ENCODE measurements around the gene MS4A18. TPM values are rescaled to one million over a fixed set of nuclear protein-coding genes. Genes with fewer than 3 reads are reported as not detected.

MS4A18 gene
- total RNA-seq, 2 donors from 2014 or later, result not detected

GRCh38 chr11:60761436-60762190 lies 37.1 kb downstream of the MS4A18 start:
- no peaks in the 10 kb centered on the region for H3K4me1 ChIP-seq (replicated peaks)
- no peaks in the 10 kb centered on the region for H3K36me3 ChIP-seq
- no peak overlapping the region for H3K4me3 ChIP-seq
- H3K27ac ChIP-seq, result no peak overlapping the region
- no peak for DNase-seq (ENCODE audit: low spot score)
- 56% methylated on average over 4 of the region's 4 CpGs for WGBS
- H3K9me3 ChIP-seq, result no peaks in the 10 kb centered on the region
- no peaks in the 10 kb centered on the region for H3K27me3 ChIP-seq (replicated peaks; ENCODE audit: insufficient read depth)
- intact Hi-C loops (cut with DNase I), result no loop called here
- TF ChIP-seq CTCF (IDR thresholded peaks at IDR 0.05) (no peak), POLR2AphosphoS5 (IDR thresholded peaks at IDR 0.05) (no peak), POLR2A (IDR thresholded peaks at IDR 0.05) (no peak)

GRCh38 chr11:60762851-60763691 lies 38.6 kb downstream of the MS4A18 start:
- no peak overlapping the region for H3K4me3 ChIP-seq
- no peak overlapping the region for H3K27ac ChIP-seq
- WGBS, result 68% methylated on average over 11 of the region's 11 CpGs
- H3K36me3 ChIP-seq, result no peaks in the 10 kb centered on the region
- TF ChIP-seq POLR2A (IDR thresholded peaks at IDR 0.05), result no peak
- TF ChIP-seq POLR2AphosphoS5 (IDR thresholded peaks at IDR 0.05), result no peak
- no peak for TF ChIP-seq CTCF (IDR thresholded peaks at IDR 0.05)
- H3K27me3 ChIP-seq (replicated peaks; ENCODE audit: insufficient read depth), result no peaks in the 10 kb centered on the region
- no peaks in the 10 kb centered on the region for H3K9me3 ChIP-seq
- intact Hi-C loops (cut with DNase I), result no loop called here
- no peaks in the 10 kb centered on the region for H3K4me1 ChIP-seq (replicated peaks)
- DNase-seq (ENCODE audit: low spot score), result no peak

- TF ChIP-seq CTCF (IDR thresholded peaks at IDR 0.05) (no peak), POLR2A (IDR thresholded peaks at IDR 0.05) (no peak), POLR2AphosphoS5 (IDR thresholded peaks at IDR 0.05) (no peak)
- Histone ChIP-seq H3K4me1 (replicated peaks) (no peaks in the 10 kb centered on the region), H3K4me3 (no peak overlapping the region), H3K36me3 (no peaks in the 10 kb centered on the region), H3K27me3 (replicated peaks; ENCODE audit: insufficient read depth) (no peaks in the 10 kb centered on the region), H3K27ac (no peak overlapping the region), H3K9me3 (no peaks in the 10 kb centered on the region)
- WGBS, result 86% methylated on average over 11 of the region's 11 CpGs
- intact Hi-C loops (cut with DNase I), result no loop called here
- no peak for DNase-seq (ENCODE audit: low spot score)
Observed at GRCh38 chr11:60763692-60764369, 39.3 kb downstream of the MS4A18 start.

GRCh38 chr11:60764879-60765278 lies 40.4 kb downstream of the MS4A18 start:
- TF ChIP-seq POLR2A (IDR thresholded peaks at IDR 0.05), result no peak
- no peak for TF ChIP-seq POLR2AphosphoS5 (IDR thresholded peaks at IDR 0.05)
- TF ChIP-seq CTCF (IDR thresholded peaks at IDR 0.05), result no peak
- Histone ChIP-seq H3K27me3 (replicated peaks; ENCODE audit: insufficient read depth) (no peaks in the 10 kb centered on the region), H3K27ac (no peak overlapping the region), H3K36me3 (no peaks in the 10 kb centered on the region), H3K4me3 (no peak overlapping the region), H3K4me1 (replicated peaks) (no peaks in the 10 kb centered on the region), H3K9me3 (no peaks in the 10 kb centered on the region)
- WGBS, result 26% methylated on average over 1 of the region's 1 CpG
- DNase-seq (ENCODE audit: low spot score), result no peak
- intact Hi-C loops (cut with DNase I), result no loop called here

Measured in prostate gland (tissue), 2 donors.